ENCODE data around the gene SORD. TPM values are rescaled to one million over a fixed set of nuclear protein-coding genes. Genes with fewer than 3 reads are reported as not detected.
"Not testable (repeated sequence)": the region's sequence is repeated elsewhere in the genome, so short reads cannot be mapped to it uniquely, and the experiment has no call there.

Gene SORD
- total RNA-seq, 8 experiments from 2014 or later = 3.5 to 24.5 (median 10.5) TPM

DNA sequence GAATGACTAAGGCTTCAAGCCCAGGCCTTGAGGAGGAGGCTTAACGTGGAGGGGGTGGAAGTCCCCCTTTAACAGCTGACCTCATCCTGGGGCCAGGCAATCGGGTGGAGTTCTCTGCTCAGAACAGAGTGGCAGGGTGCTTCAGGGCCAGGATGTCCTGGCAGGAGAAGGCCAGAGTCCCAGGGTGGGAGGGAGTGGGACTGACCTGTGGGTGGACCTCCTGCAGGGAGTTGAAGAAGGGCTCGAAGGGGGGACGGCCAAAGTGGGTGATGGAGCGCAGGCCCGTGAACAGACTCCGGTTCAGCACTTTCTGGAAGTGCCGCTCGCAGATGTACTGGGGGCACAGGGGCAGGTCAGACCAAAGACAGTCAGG is 71.3 kb downstream of the SORD start:
- peak in 2 of 8 experiments; percentile 11 to 83 for ATAC-seq (replicated peaks in 6 of 8)
- WGBS, 10 experiments = 20 to 100% methylated on average over 1 of the region's 9 CpGs; no CpG with 5 or more reads in 8 of the 10 experiments

DNA sequence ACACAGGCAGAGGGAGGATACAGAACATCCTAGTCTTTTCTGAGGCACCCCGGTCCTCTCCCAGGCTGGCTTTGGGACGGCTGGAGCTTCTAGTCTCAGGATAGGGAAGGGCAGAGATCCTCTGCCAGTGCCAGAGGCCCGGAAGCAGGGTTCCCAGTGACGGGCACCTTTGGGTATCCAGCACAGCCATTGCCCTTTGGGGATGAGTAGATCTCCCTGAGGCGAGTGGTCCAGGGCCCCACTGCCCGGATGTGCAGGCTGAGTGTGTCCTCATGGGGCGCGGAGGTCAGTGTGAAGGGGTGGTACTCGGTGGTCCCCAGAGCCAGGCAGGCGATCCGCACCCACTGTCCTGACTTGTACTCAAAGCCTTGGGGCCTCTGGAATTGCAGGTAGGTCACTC is 72.7 kb downstream of the SORD start:
- no peak for ATAC-seq (replicated peaks in 6 of 8)
- WGBS, 10 experiments = 60 to 80% methylated on average over 1 to 2 of the region's 11 CpGs; no CpG with 5 or more reads in 8 of the 10 experiments
- H3K27ac ChIP-seq = no peak overlapping the region
- H3K4me1 ChIP-seq (replicated peaks in 1 of 2) = no peaks in the 10 kb centered on the region
- in situ Hi-C loops (cut with MboI; ENCODE audit: low pct_unique_long_range_greater_than_20kb in 2 of 9, low sequenced_read_pairs in 9 of 9, unreplicated experiment in 9 of 9) = no loop called here
- H3K4me3 ChIP-seq = no peak overlapping the region

More for the DNA sequence above, 71.3 kb downstream of the SORD start:
- Histone ChIP-seq H3K4me1 (replicated peaks in 1 of 2) (peaks cover 0 to under 1% of the 10 kb centered on the region in 2 donors), H3K27ac (no peak overlapping the region), H3K4me3 (no peak overlapping the region)
- in situ Hi-C loops (cut with MboI; ENCODE audit: low pct_unique_long_range_greater_than_20kb in 2 of 9, low sequenced_read_pairs in 9 of 9, unreplicated experiment in 9 of 9) = no loop called here

DNA sequence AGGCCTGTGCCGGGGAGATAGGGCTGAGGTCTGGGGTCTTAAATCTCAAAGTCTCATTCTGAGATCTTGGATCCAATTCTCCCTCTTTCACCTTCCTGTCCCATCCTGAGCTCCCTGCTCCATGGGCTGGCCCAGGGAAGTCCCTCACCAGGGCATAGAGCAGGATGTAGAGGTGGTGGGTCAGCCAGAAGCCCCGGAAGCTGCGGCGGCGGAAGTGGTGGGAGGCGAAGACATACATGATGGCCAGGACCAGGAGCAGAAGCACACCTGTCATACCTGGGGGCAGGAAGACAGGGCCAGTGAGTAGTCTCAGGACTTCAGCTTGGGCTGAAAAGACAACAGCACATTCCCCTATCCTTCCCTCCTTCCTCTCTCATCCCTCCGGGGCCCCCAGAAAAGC is 74.5 kb downstream of the SORD start:
- Histone ChIP-seq H3K27ac (no peak overlapping the region), H3K4me1 (replicated peaks in 1 of 2) (peaks cover 0 to 3% of the 10 kb centered on the region in 2 donors), H3K4me3 (no peak overlapping the region)
- in situ Hi-C loops (cut with MboI; ENCODE audit: low pct_unique_long_range_greater_than_20kb in 2 of 9, low sequenced_read_pairs in 9 of 9, unreplicated experiment in 9 of 9) = no loop called here
- 76 to 100% (median 80%) methylated on average over 1 to 4 of the region's 7 CpGs; no CpG with 5 or more reads in 7 of the 10 experiments for WGBS, 10 experiments
- no peak for ATAC-seq (replicated peaks in 6 of 8)

DNA sequence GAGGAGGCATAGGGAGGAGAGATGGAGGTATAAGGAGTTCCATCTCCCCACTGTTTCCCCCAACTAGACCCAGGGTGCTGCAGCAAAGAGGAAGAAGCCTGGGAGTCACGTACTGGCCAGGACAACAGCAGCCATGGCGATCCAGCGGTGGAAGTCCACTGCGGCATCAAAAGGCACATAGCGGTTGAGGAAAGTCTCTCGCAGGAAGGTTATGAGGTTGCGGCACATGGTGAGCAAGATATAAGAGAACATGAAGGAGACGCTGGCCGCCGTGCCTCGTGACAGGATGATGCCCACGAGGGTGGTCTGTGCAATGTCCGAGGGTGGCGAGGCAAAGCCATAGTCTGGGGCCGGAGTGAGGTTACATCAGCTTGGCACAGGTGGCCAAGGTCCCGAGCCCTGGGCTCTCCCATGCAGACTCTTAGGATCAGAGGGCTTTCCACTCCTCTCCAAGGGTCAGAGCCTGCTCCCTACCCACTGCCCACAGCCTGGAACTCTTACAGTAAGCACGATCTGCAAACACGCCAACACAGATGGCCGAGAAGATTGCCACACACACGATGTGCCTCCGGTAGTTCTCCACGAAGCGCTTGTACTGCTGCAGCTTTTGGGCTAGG is 76.7 kb downstream of the SORD start:
- Histone ChIP-seq H3K27ac (no peak overlapping the region), H3K4me1 (replicated peaks in 1 of 2) (peaks cover 0 to 3% of the 10 kb centered on the region in 2 donors), H3K4me3 (no peak overlapping the region)
- 63 to 94% (median 74%) methylated on average over 3 to 9 of the region's 23 CpGs; no CpG with 5 or more reads in 5 of the 10 experiments for WGBS, 10 experiments
- ATAC-seq (replicated peaks in 6 of 8) = no peak
- in situ Hi-C loops (cut with MboI; ENCODE audit: low pct_unique_long_range_greater_than_20kb in 2 of 9, low sequenced_read_pairs in 9 of 9, unreplicated experiment in 9 of 9) = no loop called here

DNA sequence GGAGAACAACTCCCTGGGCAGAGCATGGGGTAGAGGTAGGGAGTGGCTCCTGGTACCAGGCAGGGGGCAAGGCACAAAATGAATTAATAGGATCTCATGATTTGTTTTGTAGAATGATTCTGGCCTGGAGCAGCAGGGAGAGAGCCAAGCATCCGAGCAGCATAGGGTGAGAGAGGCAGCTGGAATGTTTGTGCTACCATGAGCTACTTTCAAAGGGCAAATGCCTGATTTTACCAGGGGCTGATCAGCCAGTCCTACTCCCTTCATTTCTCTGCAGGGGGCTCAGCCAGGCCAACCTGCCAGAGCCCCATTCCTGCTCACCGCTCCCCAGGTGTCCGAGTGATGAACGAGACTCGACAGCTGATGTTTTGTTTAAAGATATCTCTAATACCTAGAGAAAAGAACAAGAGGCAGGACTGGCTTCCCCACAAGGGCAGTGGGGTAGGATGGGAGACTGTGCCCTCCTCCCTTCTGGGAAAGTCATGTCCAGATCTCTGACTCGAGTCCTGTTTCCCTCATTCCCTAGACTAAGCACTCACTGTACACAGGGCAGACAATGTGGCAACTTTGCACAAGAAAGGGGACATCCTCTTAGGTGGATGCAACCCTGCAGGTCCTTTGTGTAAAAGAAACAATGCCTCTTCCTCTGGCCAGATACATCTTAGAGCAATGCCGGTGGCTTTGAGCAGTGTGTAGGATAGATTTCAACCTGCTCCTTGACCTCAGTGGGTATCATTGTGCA is 78.1 kb downstream of the SORD start:
- WGBS, 10 experiments = 30 to 83% (median 44%) methylated on average over 1 to 4 of the region's 7 CpGs; no CpG with 5 or more reads in 3 of the 10 experiments
- in situ Hi-C loops (cut with MboI; ENCODE audit: low pct_unique_long_range_greater_than_20kb in 2 of 9, low sequenced_read_pairs in 9 of 9, unreplicated experiment in 9 of 9) = no loop called here
- peak in 2 of 8 experiments; percentile 22 to 28 for ATAC-seq (replicated peaks in 6 of 8)

DNA sequence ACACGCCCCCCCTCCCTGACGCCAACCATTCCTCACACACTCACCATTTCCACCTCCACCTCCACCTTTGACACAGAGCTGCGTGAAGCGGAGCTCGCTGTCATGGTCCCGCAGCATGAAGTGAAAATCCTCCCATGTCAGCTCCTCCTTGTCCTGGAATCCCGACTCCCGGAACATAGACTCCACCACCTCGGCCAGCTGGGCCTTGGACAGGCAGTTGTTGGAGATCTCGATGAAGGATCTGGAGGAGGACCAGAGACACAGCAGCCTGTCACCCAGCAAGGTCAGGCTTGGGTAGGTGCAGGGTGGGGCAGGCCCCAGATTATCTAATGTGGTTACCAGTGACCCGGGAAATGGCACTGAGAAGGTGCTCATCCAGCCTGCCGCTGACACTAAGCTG is 78.8 kb downstream of the SORD start:
- 0 to 100% (median 77%) methylated on average over 1 to 7 of the region's 12 CpGs; no CpG with 5 or more reads in 5 of the 10 experiments for WGBS, 10 experiments
- H3K27ac ChIP-seq = no peak overlapping the region
- ATAC-seq (replicated peaks in 6 of 8) = no peak
- peaks cover 0 to 3% of the 10 kb centered on the region in 2 donors for H3K4me1 ChIP-seq (replicated peaks in 1 of 2)
- in situ Hi-C loops (cut with MboI; ENCODE audit: low pct_unique_long_range_greater_than_20kb in 2 of 9, low sequenced_read_pairs in 9 of 9, unreplicated experiment in 9 of 9) = no loop called here
- H3K4me3 ChIP-seq = no peak overlapping the region

More for the DNA sequence above, 78.1 kb downstream of the SORD start:
- H3K27ac ChIP-seq = no peak overlapping the region
- peaks cover 0 to 3% of the 10 kb centered on the region in 2 donors for H3K4me1 ChIP-seq (replicated peaks in 1 of 2)
- no peak overlapping the region for H3K4me3 ChIP-seq

DNA sequence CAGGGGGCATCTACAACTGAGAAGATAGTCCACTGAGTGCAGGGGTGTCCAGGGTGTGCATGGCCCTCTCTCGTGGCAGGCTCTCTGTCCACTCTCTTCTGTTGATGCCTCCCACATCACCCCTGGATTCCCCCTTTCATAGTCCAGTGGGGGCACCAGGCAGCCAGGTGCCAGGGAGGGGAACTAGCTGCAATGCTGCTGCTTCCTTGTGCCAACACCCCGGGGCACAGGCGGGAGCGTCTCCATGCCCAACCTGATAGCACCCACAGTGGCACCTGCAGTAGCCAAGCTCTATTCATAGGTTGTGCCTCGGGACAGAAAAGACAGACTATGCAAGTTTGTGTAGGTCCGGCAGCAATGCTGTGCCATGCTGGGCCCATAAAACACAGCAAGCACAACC is 79.2 kb downstream of the SORD start:
- WGBS, 10 experiments = 60 to 100% (median 83%) methylated on average over 1 to 3 of the region's 6 CpGs; no CpG with 5 or more reads in 5 of the 10 experiments
- Histone ChIP-seq H3K4me1 (replicated peaks in 1 of 2) (peaks cover 0 to 3% of the 10 kb centered on the region in 2 donors), H3K4me3 (no peak overlapping the region), H3K27ac (no peak overlapping the region)
- ATAC-seq (replicated peaks in 6 of 8) = no peak
- in situ Hi-C loops (cut with MboI; ENCODE audit: low pct_unique_long_range_greater_than_20kb in 2 of 9, low sequenced_read_pairs in 9 of 9, unreplicated experiment in 9 of 9) = no loop called here

DNA sequence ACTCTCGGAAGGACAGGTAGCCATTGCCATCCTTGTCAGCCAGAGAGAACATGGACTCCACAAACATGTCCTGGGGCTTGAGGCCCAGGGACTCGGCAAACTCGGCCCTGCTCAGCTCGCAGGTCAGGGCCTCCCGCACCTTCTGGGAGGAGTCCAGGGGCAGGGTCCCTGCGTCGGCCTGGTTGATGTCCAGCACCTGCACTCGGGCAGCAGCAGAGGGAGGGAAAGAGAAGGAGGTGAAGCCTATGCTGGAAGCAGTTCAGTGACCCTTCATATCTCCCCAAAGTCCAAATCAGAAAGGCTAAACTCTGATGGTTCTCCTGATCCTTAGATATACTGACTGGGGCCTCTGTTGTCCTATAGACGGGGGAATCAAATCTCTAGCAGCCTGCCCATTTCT is 81.2 kb downstream of the SORD start:
- in situ Hi-C loops (cut with MboI; ENCODE audit: low pct_unique_long_range_greater_than_20kb in 2 of 9, low sequenced_read_pairs in 9 of 9, unreplicated experiment in 9 of 9); H3K27ac ChIP-seq; H3K4me1 ChIP-seq (replicated peaks in 1 of 2); H3K4me3 ChIP-seq; ATAC-seq (replicated peaks in 6 of 8): not testable (repeated sequence)
- WGBS, 10 experiments = 29 to 80% (median 50%) methylated on average over 1 to 2 of the region's 9 CpGs; no CpG with 5 or more reads in 5 of the 10 experiments

DNA sequence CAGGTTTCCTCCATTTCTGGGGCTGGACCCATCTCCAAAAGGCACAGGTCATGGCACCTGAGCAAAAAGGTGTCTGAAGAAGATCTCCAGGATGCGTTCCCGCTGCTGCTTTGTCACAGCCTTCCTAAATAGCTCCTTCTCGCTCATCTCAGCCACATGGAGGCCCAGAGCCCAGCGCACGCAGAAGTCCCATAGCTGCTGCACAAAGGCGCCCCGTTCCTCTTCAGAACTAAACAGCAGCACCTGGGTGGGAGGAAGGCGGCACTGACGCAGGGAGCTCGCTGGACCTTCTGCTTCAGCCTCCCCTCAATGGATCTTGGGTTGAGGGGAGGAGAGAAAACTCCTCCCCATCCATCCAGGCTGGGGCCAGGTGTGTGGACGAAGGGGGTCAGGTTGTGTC is 82.6 kb downstream of the SORD start:
- H3K4me1 ChIP-seq (replicated peaks in 1 of 2) = peaks cover 0 to 3% of the 10 kb centered on the region in 2 donors
- ATAC-seq (replicated peaks in 6 of 8) = no peak
- no peak overlapping the region for H3K4me3 ChIP-seq
- in situ Hi-C loops (cut with MboI; ENCODE audit: low pct_unique_long_range_greater_than_20kb in 2 of 9, low sequenced_read_pairs in 9 of 9, unreplicated experiment in 9 of 9) = no loop called here
- WGBS, 10 experiments = 79 to 100% (median 93%) methylated on average over 2 to 6 of the region's 11 CpGs; no CpG with 5 or more reads in 6 of the 10 experiments
- H3K27ac ChIP-seq = no peak overlapping the region

DNA sequence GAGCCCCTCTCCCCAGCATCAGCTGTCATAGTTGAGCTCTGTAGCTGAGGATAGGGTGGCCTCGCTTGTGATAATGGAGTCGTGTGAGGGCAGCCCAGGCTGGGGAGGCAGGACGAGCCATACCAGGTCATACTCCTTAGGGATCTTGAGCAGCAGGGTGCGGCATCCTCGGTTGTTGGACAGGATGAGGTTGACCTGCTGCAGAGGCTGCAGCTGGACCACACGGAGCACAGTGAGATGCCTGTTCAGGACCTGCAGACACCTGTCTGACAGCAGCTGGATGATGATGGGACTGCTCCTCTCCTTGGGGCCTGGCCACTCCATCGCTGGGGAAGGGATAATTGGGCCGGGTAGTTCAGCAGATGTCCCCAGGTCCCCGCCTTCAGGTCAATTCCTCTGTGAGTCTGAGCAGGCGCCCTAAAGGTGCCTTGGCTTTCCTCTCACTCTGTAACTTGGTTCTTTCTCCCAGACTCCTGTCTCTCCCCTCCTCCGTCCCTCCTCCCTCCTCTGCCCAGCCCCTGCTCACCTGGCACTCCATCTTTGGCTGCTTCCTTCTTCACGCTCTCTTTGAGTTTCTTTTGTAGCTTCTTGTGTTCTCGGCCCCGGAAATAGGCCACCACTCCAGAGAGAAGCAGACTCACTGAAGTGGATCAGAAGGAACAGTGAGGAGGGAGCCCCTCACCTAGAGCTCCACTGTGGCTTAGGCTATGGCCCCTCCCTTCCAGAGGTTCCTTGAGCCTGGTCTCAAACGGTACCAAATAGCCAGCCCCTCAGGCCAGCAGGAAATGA is 83.2 kb downstream of the SORD start:
- H3K4me3 ChIP-seq = no peak overlapping the region
- no peak overlapping the region for H3K27ac ChIP-seq
- H3K4me1 ChIP-seq (replicated peaks in 1 of 2) = peaks cover 0 to under 1% of the 10 kb centered on the region in 2 donors
- no peak for ATAC-seq (replicated peaks in 6 of 8)
- WGBS, 10 experiments = 70 to 100% (median 82%) methylated on average over 1 to 2 of the region's 15 CpGs; no CpG with 5 or more reads in 5 of the 10 experiments
- in situ Hi-C loops (cut with MboI; ENCODE audit: low pct_unique_long_range_greater_than_20kb in 2 of 9, low sequenced_read_pairs in 9 of 9, unreplicated experiment in 9 of 9) = no loop called here

DNA sequence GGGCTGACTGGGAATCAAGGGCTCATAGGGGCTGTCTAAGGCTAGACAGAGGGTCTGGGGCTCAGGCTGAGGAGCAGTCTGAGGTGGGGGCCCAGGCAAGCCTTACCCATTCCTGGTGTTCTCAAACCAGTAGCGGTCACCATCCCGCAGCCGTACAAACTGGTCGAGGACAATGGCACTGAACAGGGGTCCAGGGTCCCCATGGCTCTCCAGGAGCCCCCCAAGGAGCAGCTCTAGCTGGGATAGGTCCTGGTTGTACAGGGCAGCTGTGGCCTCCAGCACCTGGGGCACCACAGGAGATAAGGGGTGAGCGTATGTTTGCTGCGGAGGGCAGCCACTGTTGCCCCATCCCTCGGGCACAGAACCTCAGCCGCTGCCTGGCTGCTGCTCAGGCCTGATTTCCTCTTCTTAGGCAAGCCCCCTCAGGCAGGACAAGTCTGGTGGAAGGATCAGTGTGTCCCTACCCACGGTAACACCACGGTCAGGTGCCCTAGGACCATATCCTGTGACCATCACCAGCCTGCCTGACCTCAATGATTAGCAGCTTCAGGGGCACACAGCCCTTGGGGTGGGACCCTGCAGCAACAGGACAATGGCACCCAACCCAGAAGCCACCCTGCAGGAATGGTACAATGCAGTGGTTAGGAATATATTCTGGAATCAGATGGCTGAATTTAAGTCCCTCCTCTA is 85.1 kb downstream of the SORD start:
- no peak for ATAC-seq (replicated peaks in 6 of 8)
- Histone ChIP-seq H3K4me1 (replicated peaks in 1 of 2) (peaks cover 0 to 4% of the 10 kb centered on the region in 2 donors), H3K27ac (no peak overlapping the region), H3K4me3 (no peak overlapping the region)
- in situ Hi-C loops (cut with MboI; ENCODE audit: low pct_unique_long_range_greater_than_20kb in 2 of 9, low sequenced_read_pairs in 9 of 9, unreplicated experiment in 9 of 9) = no loop called here
- WGBS, 10 experiments = 53 to 100% (median 80%) methylated on average over 2 to 4 of the region's 10 CpGs; no CpG with 5 or more reads in 2 of the 10 experiments

DNA sequence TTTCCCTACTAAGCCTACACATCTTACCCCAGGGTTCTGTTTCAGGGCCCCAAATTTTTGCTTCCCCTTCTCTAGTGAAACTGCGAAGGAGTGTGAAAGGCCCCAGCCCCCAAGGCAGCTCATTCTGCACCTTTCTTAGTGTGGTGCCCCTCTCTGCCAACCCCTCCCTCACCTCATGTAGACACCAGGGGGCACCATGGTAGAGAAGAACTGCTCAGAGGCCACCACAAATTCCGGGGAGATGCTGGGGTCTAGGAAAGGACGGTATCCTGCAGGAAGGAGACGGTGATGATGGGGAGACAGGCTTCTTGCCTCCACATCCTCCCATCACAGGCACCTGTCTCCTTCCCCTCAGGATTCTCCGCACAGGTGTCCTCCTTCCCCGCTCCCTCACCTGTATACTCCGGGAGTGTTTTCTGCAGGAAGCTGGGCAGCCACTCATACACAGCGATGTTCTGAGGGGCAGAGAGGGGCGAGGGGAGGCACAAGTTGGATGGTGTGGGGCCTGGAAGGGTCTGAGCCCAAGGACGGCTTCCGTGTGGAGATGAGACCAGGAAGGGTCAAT is 87.3 kb downstream of the SORD start:
- ATAC-seq (replicated peaks in 6 of 8) = no peak
- in situ Hi-C loops (cut with MboI; ENCODE audit: low pct_unique_long_range_greater_than_20kb in 2 of 9, low sequenced_read_pairs in 9 of 9, unreplicated experiment in 9 of 9) = no loop called here
- 50 to 80% (median 75%) methylated on average over 2 to 5 of the region's 11 CpGs; no CpG with 5 or more reads in 7 of the 10 experiments for WGBS, 10 experiments
- Histone ChIP-seq H3K27ac (no peak overlapping the region), H3K4me3 (no peak overlapping the region), H3K4me1 (replicated peaks in 1 of 2) (peaks cover 0 to 6% of the 10 kb centered on the region in 2 donors)

All from motor neuron (in vitro differentiated cells).